ENCODE data around the gene IMPG2. TPM values are rescaled to one million over a fixed set of nuclear protein-coding genes. Genes with fewer than 3 reads are reported as not detected.

IMPG2 gene
- polyA plus RNA-seq, 1 donor (not counting 4 experiments of a cell fraction or from before 2014, with no cell fraction given), result 0.16 TPM

DNA sequence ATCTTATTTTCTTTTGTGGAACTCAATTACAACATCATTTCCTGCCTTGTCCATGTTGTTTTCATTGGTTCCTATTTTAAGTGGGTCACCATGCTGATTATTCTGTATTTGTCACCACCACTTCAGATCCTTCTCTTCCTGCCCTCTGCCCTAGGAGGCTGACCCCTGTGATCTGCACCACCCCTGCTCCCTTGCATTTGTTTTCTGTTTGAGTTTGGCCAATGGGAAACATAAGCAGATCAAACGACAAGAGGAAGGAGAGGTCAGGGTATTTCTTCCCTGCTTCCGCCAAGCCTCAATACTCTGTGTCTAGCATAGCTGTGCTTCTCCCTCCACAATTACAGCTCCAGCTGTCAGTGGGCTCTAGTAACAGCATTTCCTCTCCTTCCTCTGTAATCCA lies 71.6 kb downstream of the IMPG2 start:
- Histone ChIP-seq H3K27ac (ENCODE audit: control insufficient read depth, insufficient read depth, low read length) (no peak overlapping the region), H3K27me3 (ENCODE audit: control insufficient read depth, extremely low read depth, insufficient read depth, low read length) (no peaks in the 10 kb centered on the region), H3K4me3 (ENCODE audit: control insufficient read depth in 2 of 3, extremely low read depth in 1 of 3, insufficient read depth in 2 of 3, low read depth in 1 of 3, low read length in 3 of 3) (no peak overlapping the region), H3K4me1 (ENCODE audit: control insufficient read depth, extremely low read depth, insufficient read depth, low read length) (no peaks in the 10 kb centered on the region), H3K36me3 (ENCODE audit: control insufficient read depth in 2 of 2, extremely low read depth in 1 of 2, insufficient read depth in 2 of 2, low read length in 2 of 2) (no peaks in the 10 kb centered on the region), H3K79me2 (ENCODE audit: control insufficient read depth, insufficient read depth, low read length) (no peaks in the 10 kb centered on the region), H4K20me1 (ENCODE audit: control insufficient read depth, extremely low read depth, insufficient read depth, low read length) (no peaks in the 10 kb centered on the region), H3K9me1 (ENCODE audit: control insufficient read depth, extremely low read depth, insufficient read depth, low read length) (no peaks in the 10 kb centered on the region), H3K4me2 (ENCODE audit: control insufficient read depth, extremely low read depth, insufficient read depth, low read depth, low read length) (no peak overlapping the region), H3K9ac (ENCODE audit: control insufficient read depth, extremely low read depth, insufficient read depth, low read length) (no peak overlapping the region), H2AFZ (ENCODE audit: control insufficient read depth, low read length) (no peak overlapping the region), H3K9me3 (ENCODE audit: control insufficient read depth, low read depth, low read length) (no peaks in the 10 kb centered on the region)
- no peak for TF ChIP-seq EZH2 (IDR thresholded peaks at IDR 0.05; ENCODE audit: low read length)
- TF ChIP-seq, protein P1, sequence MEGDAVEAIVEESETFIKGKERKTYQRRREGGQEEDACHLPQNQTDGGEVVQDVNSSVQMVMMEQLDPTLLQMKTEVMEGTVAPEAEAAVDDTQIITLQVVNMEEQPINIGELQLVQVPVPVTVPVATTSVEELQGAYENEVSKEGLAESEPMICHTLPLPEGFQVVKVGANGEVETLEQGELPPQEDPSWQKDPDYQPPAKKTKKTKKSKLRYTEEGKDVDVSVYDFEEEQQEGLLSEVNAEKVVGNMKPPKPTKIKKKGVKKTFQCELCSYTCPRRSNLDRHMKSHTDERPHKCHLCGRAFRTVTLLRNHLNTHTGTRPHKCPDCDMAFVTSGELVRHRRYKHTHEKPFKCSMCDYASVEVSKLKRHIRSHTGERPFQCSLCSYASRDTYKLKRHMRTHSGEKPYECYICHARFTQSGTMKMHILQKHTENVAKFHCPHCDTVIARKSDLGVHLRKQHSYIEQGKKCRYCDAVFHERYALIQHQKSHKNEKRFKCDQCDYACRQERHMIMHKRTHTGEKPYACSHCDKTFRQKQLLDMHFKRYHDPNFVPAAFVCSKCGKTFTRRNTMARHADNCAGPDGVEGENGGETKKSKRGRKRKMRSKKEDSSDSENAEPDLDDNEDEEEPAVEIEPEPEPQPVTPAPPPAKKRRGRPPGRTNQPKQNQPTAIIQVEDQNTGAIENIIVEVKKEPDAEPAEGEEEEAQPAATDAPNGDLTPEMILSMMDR (optimal IDR thresholded peaks at IDR 0.05 in 1 of 3, IDR thresholded peaks at IDR 0.05 in 1 of 3, conservative IDR thresholded peaks at IDR 0.05 in 1 of 3; ENCODE audit: extremely low read depth in 1 of 3, insufficient read depth in 2 of 3, low read length in 3 of 3), result no peak
- FAIRE-seq, result no peak
- DNase-seq (ENCODE audit: low read depth, low spot score), result no peak
- dilution Hi-C loops (cut with MboI; ENCODE audit: extremely low pct_ligation_motif_present, low sequenced_read_pairs), result no loop called here

DNA sequence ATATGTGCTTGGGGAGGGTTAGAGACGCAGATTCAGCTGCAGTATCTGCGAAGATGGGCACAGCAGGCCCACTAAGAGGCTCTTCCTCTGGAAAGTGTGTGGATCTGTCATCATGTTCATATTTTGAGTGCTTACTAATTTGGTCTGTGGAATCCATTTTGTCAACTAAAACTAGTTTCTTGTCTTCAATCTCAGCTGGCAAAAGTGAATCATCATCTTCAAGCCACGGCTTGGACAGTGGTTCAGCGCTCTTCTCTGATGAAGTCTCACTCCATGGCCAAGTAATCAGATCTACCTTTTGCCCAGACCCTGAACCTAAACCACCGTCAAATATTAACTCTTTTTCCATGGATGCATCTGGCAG lies 76.2 kb downstream of the IMPG2 start:
- Histone ChIP-seq H4K20me1 (ENCODE audit: control insufficient read depth, extremely low read depth, insufficient read depth, low read length) (no peaks in the 10 kb centered on the region), H3K9me1 (ENCODE audit: control insufficient read depth, extremely low read depth, insufficient read depth, low read length) (no peaks in the 10 kb centered on the region), H3K9ac (ENCODE audit: control insufficient read depth, extremely low read depth, insufficient read depth, low read length) (no peak overlapping the region), H2AFZ (ENCODE audit: control insufficient read depth, low read length) (no peak overlapping the region), H3K36me3 (ENCODE audit: control insufficient read depth in 2 of 2, extremely low read depth in 1 of 2, insufficient read depth in 2 of 2, low read length in 2 of 2) (no peaks in the 10 kb centered on the region), H3K9me3 (ENCODE audit: control insufficient read depth, low read depth, low read length) (no peaks in the 10 kb centered on the region), H3K27ac (ENCODE audit: control insufficient read depth, insufficient read depth, low read length) (no peak overlapping the region), H3K4me2 (ENCODE audit: control insufficient read depth, extremely low read depth, insufficient read depth, low read depth, low read length) (no peak overlapping the region), H3K4me1 (ENCODE audit: control insufficient read depth, extremely low read depth, insufficient read depth, low read length) (no peaks in the 10 kb centered on the region), H3K4me3 (ENCODE audit: control insufficient read depth in 2 of 3, extremely low read depth in 1 of 3, insufficient read depth in 2 of 3, low read depth in 1 of 3, low read length in 3 of 3) (no peak overlapping the region), H3K27me3 (ENCODE audit: control insufficient read depth, extremely low read depth, insufficient read depth, low read length) (no peaks in the 10 kb centered on the region), H3K79me2 (ENCODE audit: control insufficient read depth, insufficient read depth, low read length) (no peaks in the 10 kb centered on the region)
- TF ChIP-seq, protein P1 (optimal IDR thresholded peaks at IDR 0.05 in 1 of 3, IDR thresholded peaks at IDR 0.05 in 1 of 3, conservative IDR thresholded peaks at IDR 0.05 in 1 of 3; ENCODE audit: extremely low read depth in 1 of 3, insufficient read depth in 2 of 3, low read length in 3 of 3), result no peak
- TF ChIP-seq EZH2 (IDR thresholded peaks at IDR 0.05; ENCODE audit: low read length), result no peak
- dilution Hi-C loops (cut with MboI; ENCODE audit: extremely low pct_ligation_motif_present, low sequenced_read_pairs), result no loop called here
- DNase-seq (ENCODE audit: low read depth, low spot score), result no peak
- FAIRE-seq, result no peak
